ENCODE data around the gene NFATC2.

The NFATC2 gene

DNA sequence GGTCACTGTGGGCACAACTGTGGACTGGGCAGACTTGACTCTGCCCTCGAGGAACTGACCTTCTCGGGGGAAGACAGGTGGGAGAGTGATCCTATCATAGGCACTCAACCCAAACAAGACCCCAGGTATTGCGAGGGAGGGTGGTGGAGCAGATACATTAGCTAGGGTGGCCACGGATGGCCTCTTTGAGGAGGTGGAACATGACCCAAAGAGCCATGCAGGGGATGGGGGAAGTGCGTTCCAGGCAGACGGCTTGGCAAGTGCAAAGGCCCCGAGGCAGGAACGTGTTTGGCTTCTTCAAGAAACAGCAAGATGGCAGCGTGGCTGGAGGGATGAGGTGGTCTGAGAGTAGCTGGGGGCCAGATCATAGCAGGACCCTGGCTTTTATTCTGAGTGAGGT lies 167.6 kb downstream of the NFATC2 start:
- no peak for DNase-seq (ENCODE audit: low spot score)

DNA sequence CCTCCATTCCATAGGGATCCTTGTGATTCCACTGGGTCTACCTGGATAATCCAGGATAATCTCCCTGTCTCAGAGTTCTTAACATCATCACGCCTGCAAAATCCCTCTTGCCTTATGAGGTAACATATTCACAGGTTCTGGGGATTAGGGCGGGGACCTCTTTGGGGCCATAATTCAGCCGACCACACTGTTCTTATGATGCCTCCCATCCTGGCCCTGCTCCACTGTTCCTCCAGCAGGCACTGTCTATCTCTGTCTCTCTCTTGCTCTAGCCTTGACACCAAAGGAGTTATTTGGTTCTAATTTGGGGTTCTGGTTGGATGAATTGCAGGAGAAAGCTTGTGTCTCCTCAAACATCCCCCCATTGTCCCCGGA lies 168.1 kb downstream of the NFATC2 start:
- DNase-seq (ENCODE audit: low spot score): no peak

DNA sequence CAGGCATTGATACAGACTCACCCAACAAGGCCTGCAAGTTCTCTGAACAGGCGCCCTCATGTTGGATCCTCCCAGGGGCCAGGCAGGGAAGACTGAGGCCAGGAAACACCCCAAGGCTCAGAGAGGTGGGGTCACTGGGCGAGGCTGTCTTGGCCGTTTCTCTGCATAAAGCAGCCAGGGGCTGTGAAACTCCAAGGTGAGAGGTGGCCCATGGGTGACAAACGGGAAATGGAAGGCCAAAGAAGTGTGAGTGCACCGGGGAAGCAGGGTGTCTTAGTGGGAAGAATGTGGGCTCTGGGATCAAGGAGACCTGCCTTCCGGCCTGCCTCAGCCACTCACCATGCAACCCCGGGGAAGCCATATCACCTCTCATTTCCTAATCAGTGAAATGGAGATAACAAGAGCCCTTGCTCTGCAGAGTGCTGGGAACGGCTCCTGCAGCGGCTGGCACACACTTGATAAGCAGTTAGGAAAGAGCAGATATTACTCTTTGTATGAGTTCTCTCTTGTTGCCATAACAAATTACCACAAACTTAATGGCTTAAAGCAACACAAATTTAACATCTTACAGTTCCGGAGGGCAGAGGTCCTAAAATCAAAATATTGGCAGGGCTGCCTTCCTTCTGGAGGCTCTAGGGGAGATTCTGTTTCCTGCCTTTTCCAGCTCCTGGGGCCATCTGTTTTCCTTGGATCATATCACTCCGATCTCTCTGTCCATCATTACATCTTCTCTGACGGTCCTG lies 168.6 kb downstream of the NFATC2 start:
- no peak for DNase-seq (ENCODE audit: low spot score)

DNA sequence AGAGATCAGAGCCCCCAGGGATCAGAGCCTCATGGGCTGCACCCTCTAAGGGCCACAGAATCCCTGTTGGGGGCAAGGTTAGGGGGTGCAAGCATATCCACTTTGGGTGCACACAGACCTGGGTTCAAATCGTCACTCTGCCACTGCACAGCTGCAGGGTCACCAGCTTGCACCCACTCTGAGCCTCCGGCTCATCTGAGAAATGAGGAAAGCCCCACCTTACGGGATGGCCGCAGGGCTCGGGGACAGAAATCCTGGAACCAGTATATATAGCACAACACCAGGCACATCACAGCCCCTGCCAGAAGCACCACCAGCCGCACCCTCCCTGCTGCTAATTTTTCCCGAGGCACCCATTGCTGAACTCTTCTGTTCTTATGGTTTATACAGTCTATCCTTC lies 169.6 kb downstream of the NFATC2 start:
- no peak for DNase-seq (ENCODE audit: low spot score)

DNA sequence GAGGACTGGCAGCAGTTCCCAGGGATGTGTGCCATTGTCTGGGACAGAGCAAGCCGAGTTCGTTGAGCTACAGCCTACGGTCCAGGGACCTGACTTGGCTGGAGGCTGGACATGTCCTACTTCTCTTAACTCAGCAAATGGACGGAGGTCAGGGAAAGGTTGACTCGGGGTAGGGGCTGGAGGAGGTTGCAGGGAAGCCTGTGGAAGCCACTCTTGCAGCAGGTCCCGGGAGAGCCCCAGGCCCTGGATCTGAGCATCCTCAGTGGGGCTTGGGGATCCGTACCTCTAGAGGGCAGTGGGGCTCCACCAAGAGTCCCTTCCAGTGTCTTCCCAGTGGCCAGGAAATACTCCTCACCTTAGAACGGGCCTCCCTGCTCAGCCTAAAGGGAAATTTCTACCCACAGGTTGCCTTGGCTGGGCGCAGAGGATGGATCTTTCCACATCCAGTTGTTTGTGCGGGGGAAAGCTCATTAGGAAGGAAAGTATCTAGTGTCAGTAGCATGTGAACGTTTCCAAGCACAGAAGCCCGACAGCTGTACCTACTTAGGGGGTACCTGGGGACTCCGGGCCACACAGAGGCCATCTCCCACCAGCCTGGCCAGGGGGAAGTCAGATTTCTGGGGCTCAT lies 170.2 kb downstream of the NFATC2 start:
- DNase-seq (ENCODE audit: low spot score): peak; percentile 94

DNA sequence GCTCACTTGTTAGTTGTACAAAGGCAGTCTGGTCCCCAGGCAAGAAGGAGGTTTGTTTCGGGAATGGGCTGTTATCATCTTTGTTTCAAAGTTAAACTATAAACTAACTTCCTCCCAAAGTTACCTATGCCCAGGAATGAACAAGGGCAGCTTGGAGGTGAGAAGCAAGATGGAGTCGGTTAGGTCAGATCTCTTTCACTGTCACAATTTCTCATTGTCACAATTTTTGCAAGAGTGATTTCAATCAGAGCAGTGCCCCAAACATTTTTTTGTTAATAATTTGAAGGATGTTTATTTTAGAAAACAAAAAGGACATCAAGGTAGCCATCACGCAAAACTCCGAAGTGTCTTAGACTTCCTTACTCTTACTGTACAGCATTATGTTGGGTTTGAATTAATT lies 170.8 kb downstream of the NFATC2 start:
- no peak for DNase-seq (ENCODE audit: low spot score)

DNA sequence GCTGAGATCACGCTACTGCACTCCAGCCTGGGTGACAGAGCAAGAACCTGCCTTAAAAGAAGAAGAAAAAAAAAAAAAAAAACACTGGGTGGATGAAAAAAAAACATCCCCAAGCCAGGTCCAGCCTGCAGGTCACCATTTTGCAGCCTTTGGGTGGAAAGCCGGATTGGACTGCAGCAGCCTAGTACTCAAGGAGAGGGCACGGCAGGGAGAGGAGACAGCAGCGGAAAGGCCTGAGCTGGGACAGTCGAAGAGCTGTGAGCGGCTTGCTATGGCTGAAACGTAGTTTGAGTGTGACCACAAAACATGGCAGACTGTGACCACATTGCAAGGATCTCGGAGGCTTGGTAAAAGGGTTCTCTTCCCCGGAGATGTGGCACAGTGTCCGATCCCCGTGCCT lies 173.0 kb downstream of the NFATC2 start:
- no peak for DNase-seq (ENCODE audit: low spot score)

DNA sequence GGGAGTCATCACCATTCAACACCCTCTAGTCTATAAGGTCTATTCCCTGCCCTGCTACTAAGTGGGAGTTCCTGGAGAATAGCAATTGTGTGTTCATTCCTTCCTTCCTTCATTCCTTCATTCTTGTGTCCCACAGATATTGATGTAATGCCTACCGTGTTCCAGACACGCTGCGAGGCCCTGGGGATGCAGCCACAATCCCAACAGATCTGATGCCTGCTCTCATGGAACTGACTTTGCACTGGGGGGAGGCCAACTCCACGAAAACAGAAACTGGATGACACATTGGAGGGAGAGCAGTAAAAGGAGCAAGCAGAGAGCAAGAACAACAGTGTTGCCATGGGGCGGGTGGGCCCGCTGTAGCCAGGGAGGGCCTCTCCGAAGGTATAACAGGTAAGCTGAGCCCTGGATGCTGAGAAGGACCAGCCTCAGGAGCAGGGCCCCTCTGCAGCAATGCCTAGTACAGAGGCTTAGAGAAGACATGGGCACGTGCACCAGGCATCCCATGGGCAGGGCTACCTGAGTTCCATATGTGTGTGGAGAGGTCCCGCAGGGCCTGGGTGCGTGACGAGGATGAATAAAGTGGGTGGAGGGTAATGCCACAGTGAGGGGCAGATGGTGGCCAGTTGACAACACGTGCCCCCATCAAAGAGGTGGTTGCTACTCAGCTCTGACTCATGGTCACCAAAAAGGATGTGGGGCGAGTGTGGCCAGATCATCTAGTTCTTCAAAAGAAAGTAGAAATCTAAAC lies 173.9 kb downstream of the NFATC2 start:
- DNase-seq (ENCODE audit: low spot score): no peak

DNA sequence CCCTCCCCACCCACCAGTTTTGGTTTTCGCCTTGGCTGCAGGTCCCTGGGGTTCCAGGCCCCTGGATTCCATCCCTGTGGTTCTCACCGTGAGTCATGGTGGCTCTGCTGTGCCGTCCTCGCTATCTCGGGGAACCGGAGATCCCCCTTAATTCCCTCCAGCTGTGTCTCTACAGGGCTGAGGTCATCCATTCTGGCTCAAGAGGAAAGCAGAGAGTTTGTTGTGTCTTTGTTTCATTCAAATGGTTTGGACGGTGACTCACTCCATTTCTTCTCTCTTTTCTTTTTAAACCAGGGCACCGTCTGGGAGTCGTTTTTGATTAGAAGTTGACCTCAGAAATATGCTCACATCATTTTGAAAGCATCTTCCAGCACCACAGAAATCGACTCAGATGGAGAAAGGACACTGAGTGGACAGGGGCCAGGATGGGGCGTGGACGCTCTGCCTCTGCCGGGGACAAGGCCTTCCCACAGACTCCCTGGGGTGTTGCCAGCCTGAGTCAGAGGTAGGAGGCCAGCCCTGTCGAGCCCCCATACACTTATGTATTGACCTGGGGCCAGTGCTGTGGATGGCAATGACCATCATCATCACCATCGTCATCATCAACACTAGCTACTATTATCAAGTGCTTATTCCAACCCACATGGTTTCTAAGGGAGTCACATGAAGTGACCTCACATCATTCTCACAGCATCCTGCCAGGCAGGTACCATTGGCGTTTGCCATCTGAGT lies 176.2 kb downstream of the NFATC2 start:
- no peak for DNase-seq (ENCODE audit: low spot score)

DNA sequence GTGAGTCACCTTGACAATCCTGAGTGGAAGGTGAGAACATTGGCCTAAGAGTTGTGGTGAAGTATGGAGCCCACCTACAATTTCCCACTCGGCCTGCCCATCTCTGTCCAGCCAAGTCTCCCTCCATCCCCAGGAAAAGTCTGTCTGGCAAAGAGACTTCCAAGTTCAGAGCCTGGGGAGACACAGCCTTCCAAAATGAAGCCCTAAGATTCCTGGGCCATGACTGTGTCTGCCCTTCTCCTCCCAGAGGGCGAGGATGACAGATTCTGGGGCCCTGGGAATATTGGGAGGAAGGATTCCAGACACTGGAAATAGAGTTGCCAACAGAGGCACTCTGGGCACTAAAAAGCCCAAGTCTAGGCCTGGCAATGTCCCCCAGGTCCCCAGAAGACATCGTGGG lies 176.8 kb downstream of the NFATC2 start:
- DNase-seq (ENCODE audit: low spot score): no peak

DNA sequence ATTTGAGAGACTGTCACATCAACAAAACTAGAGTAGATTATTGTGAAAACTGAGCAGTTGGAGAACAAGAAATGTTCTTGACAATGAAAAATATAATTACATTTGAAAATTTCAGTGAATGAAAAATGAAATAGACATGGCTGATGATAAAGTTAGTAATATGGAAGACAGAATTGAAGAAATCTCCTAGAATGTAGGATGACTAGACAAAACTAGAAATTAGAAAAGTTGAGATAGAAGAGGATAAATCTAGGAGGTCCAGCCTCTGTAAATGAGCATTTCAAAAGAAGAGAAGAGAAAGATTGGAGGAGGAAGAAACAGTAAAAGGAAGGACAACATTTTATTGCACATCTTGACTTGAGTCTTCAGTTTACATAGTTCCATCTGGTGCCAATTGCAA lies 178.7 kb downstream of the NFATC2 start:
- DNase-seq (ENCODE audit: low spot score): no peak

DNA sequence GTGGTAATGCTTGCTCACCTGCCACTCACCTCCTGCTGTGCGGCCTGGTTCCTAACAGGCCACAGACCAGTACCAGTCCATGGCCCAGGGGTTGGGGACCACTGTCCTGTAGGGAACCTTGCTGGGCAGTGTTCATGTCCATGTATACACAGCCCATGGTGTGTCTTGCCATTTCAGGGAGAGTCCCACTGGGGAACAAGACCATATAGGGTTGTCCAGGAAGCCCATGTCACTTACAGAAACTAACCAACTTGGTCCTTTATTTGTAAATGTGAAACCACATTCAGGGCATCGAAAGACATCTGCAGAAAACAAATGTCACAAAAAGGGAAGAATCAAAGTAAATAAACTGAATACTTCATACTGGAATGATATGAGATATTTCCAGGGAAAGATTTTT lies 179.1 kb downstream of the NFATC2 start:
- no peak for DNase-seq (ENCODE audit: low spot score)

DNA sequence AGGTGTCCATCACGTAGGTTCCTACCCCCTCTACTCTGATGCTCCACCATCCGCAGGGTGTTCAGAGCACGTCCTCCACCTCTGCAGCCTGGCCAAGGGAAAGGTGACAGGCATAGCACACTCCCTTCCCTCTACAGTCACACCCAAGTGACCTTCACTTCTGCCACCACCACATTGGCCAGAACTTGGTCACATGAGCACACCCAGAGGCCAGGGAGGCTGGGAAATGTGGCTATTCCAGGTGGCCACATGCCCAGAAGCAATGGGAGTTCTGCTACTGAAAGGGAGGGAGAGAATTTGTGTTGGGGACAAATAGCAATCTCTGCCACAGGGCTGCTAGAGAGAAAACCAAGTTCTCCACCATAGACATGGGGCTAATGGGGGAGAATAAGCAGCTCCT lies 180.3 kb downstream of the NFATC2 start:
- no peak for DNase-seq (ENCODE audit: low spot score)

DNA sequence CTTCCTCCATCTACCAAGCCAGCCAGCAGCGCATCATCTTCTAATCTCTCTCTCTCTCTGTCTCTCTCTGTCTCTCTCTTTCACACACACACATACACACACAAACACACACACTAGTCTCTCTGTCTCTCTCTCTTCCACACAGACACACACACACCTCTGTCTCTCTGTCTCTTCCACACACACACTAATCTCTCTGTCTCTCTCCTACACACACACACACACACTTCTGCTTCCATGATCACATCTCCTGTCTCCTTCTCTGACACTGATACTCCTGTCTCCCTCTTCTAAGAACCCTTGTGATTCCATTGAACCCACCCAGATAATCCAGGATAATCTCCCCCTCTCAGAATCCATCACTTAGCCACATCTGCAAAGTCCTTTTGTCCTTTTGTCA lies 181.3 kb downstream of the NFATC2 start:
- no peak for DNase-seq (ENCODE audit: low spot score)

DNA sequence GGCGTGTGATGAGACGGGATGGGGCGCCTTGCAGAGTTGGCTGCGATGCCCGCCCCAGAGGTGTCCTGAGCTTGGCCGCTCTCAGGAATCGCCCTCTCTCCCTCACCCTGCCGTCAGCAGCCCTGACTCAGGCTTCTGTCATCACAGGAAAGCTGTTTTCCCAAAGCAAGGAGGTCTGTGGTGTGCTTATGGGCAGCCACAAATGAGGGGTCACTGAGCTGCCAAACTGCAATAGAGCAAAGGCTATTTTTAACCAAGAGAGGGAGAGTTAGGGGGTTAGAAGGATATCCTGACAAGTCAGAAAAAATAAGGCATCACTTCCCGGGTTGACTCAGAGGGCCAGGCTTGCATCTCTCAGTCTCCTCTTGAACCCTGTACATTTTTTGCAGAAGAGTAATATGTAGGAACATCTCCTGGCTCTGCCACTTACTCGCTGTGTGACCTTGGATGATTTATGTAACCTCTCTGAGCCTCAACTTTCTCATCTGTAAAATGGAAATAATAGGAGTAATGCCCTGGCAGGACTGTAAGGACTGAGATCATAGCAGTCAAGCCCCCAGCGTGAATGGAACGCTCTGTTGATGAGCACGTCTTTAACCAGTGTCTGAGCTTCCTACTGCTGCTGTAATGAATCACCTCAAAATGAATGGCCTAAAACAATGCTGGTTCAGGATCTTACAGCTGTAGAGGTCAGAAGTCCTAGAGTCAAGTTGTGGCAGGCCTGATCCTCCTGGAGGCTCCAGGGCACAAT lies 181.9 kb downstream of the NFATC2 start:
- DNase-seq (ENCODE audit: low spot score): no peak

DNA sequence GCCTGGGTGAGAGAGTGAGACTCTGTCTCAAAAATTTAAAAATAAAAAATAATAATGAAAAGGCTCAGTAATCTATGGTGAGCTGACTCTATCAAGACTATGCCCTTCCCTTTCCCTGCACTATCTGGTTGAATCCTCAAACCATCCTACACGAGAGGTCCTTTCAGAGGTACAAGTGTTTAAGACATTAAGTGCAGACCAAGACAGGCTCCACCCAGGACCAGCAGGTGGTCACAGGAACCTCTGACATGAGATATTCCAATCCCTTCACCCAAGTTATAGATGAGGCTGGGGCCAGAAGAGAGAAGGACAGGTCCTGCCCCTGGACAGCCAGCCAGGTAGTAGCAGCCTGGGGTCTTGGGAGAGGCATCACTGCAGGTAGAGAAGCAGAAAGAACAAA lies 182.6 kb downstream of the NFATC2 start:
- no peak for DNase-seq (ENCODE audit: low spot score)

DNA sequence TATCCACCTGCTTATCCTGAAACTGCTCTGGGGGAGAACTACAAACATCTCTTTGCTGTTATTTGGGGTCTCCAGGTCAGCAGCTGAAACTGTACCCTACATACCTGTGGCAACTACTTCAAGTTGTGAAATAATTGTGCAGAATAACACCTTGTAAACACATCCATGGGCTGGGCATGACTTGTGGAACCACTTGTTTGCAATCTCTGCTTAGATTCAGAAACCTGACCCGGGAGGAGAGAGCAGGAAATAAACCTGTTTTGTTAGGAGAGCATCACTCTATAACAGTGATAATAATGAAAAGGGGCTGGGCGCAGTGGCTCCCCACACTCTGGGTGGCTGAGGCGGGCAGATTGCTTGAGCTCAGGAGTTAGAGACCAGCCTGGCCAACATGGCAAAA lies 183.1 kb downstream of the NFATC2 start:
- DNase-seq (ENCODE audit: low spot score): no peak

DNA sequence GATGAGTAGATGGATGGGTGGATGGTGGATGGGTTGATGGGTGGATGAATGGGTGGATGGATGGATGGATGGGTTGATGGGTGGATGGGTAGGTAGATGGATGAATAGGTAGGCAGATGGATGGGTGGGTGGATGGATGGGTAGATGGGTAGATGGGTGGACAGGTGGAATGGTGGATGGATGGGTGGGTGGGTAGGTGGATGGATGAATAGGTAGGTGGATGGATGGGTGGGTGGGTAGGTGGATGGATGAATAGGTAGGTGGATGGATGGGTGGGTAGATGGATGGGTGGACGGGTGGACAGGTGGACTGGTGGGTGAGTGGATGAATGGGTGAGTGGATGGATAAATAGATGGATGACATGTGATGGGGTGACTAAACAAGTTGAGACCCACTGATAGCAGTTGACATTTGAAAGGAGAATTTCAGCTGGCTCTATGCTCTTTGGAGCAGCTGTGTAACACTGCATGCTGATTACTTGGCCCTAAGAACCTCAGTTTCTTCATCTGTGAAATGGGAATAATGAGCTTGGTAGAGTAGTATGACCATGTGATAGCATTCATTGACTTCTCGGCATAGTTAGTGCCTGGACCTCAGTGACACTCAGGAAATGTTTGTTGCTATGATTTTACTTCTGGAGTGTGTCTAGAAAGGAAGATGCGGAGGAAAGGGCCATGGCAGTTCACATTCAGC lies 184.3 kb downstream of the NFATC2 start:
- no peak for DNase-seq (ENCODE audit: low spot score)

DNA sequence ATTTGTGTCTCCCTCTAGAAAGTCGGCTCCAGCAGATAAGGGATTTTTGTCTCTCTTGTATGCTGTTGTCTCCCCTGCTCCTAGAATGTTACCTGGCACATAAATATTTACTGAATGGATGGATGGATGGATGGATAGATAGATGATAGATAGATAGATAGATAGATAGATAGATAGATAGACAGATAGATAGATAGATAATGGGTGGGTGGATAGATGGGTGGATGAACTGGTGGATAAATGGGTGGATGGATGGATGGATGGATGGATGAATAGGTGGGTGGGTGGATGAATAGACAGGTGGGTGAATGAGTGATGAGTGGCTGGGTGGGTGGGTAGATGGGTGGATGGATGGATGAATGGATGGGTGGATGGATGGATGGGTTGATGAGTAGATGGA lies 185.0 kb downstream of the NFATC2 start:
- no peak for DNase-seq (ENCODE audit: low spot score)

DNA sequence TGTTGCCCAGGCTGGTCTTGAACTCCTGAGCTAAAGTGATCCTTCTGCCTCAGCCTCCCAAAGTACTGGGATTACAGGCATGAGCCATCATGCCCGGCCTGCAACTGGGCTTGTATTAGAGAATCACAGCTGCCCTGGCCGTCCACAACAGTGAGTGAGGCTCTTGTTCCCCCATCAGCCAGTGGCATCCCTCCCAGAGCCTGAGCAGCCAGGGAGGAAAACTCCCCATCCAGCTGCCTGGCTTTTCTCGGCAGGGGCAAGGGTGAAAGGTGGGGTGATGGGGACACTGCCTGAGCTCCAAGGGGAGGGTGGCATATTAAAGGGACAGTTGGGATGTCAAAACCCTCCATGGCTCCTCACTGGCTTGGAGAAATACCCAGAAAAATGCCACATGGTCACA lies 185.6 kb downstream of the NFATC2 start:
- no peak for DNase-seq (ENCODE audit: low spot score)

DNA sequence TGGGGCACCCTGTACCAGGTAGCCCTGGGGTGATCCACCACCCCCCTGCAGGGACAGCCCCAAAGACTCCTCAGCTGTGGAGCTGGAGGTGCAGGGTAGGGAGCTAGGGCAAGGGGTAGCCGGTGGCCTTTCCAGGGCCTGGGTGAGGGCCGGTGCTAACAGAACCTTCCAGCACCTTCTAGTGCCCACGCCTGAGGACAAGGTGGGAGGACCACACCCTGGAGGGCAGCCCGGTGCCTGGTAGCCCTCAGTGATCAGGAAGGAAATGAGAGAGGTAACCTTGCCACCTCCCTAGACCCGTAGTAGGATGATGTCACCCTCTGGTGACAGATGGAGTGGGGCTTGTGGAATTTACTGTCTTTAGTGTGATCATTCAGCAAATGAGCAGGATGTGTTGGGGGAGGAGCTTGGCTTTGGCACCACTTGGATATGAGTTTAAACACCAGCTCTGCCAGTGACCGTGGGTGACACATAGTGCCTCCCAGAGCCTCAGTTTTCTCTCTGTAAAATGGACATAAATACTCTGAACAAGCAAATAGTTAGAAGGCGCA lies 187.7 kb downstream of the NFATC2 start:
- DNase-seq (ENCODE audit: low spot score): no peak
